Glutamatergic neuron (in vitro differentiated cells): ENCODE measurements around the gene TRPM3. TPM values are rescaled to one million over a fixed set of nuclear protein-coding genes. Genes with fewer than 3 reads are reported as not detected.

Source experiments
- DNase-seq: peaks from one replicate; pipeline ENCODE4 v3.0.0; 2022
- H3K27ac Mint-ChIP-seq: one replicate; pipeline ENCODE4 v1.8.0; 2020; ENCODE audit warnings: mild to moderate bottlenecking, mixed read lengths, inconsistent platforms; ENCODE audit not compliant: unreplicated experiment
- H3K27me3 Mint-ChIP-seq: one replicate; pipeline ENCODE4 v1.8.0; 2020; ENCODE audit warnings: mild to moderate bottlenecking, moderate library complexity, mixed read lengths, inconsistent platforms; ENCODE audit not compliant: unreplicated experiment
- H3K36me3 Mint-ChIP-seq: one replicate; pipeline ENCODE4 v1.8.0; 2020; ENCODE audit warnings: mild to moderate bottlenecking, mixed read lengths, inconsistent platforms; ENCODE audit not compliant: unreplicated experiment
- H3K4me1 Mint-ChIP-seq: one replicate; pipeline ENCODE4 v1.8.0; 2020; ENCODE audit warnings: mild to moderate bottlenecking, low read depth, mixed read lengths, inconsistent platforms; ENCODE audit not compliant: unreplicated experiment
- H3K4me3 Mint-ChIP-seq: one replicate; pipeline ENCODE4 v1.8.0; 2020; ENCODE audit warnings: mild to moderate bottlenecking, mixed read lengths, inconsistent platforms; ENCODE audit not compliant: unreplicated experiment
- H3K9me3 Mint-ChIP-seq: one replicate; pipeline ENCODE4 v1.8.0; 2020; ENCODE audit warnings: mild to moderate bottlenecking, moderate library complexity, mixed read lengths, inconsistent platforms; ENCODE audit not compliant: unreplicated experiment
- CTCF ChIP-seq: fragments of 200-600 bp; sonication (generic); IDR thresholded peaks from one replicate; pipeline ENCODE4 v1.5.0; 2021; ENCODE audit not compliant: partially characterized antibody, unreplicated experiment
- total RNA-seq: library from RNA; stranded (reverse); fragmentation: NEBNext Ultra II Directional; extraction: Animal tissue kit (Norgen Biotek cat#: 25700); gene quantifications from one replicate; pipeline ENCODE4 v1.2.1, GENCODE V29; 2021; ENCODE audit not compliant: unreplicated experiment

Gene TRPM3
- total RNA-seq, 1 donor from 2014 or later = 3.3 TPM

GRCh38 chr9:70499621-70500020, 621.8 kb downstream of the TRPM3 start:
- no peaks in the 10 kb centered on the region for H3K27me3 Mint-ChIP-seq

GRCh38 chr9:70498866-70499265, 622.6 kb downstream of the TRPM3 start:
- no peak for TF ChIP-seq CTCF
- peaks cover 5% of the 10 kb centered on the region for H3K36me3 Mint-ChIP-seq
- H3K27me3 Mint-ChIP-seq = no peaks in the 10 kb centered on the region
- H3K4me3 Mint-ChIP-seq = no peak overlapping the region
- no peak overlapping the region for H3K27ac Mint-ChIP-seq
- no peak for DNase-seq
- H3K4me1 Mint-ChIP-seq = peaks cover 4% of the 10 kb centered on the region
- H3K9me3 Mint-ChIP-seq = peaks cover 2% of the 10 kb centered on the region

More at GRCh38 chr9:70499621-70500020, 621.8 kb downstream of the TRPM3 start:
- no peak overlapping the region for H3K4me3 Mint-ChIP-seq
- no peak for DNase-seq
- no peaks in the 10 kb centered on the region for H3K4me1 Mint-ChIP-seq
- H3K27ac Mint-ChIP-seq = no peak overlapping the region
- no peaks in the 10 kb centered on the region for H3K36me3 Mint-ChIP-seq
- no peak for TF ChIP-seq CTCF
- H3K9me3 Mint-ChIP-seq = peaks cover 2% of the 10 kb centered on the region

GRCh38 chr9:70496244-70496643, 625.2 kb downstream of the TRPM3 start:
- no peak for DNase-seq
- TF ChIP-seq CTCF = no peak
- no peak overlapping the region for H3K27ac Mint-ChIP-seq
- no peaks in the 10 kb centered on the region for H3K27me3 Mint-ChIP-seq
- peaks cover 2% of the 10 kb centered on the region for H3K9me3 Mint-ChIP-seq
- peaks cover 5% of the 10 kb centered on the region for H3K36me3 Mint-ChIP-seq
- H3K4me3 Mint-ChIP-seq = no peak overlapping the region
- H3K4me1 Mint-ChIP-seq = peaks cover 8% of the 10 kb centered on the region

GRCh38 chr9:70495514-70495913, 625.9 kb downstream of the TRPM3 start:
- Mint-ChIP-seq H3K4me1 (peaks cover 10% of the 10 kb centered on the region), H3K36me3 (peaks cover 5% of the 10 kb centered on the region), H3K27me3 (no peaks in the 10 kb centered on the region), H3K27ac (no peak overlapping the region), H3K4me3 (no peak overlapping the region), H3K9me3 (peaks cover 2% of the 10 kb centered on the region)
- no peak for TF ChIP-seq CTCF
- no peak for DNase-seq

- Mint-ChIP-seq H3K27me3 (no peaks in the 10 kb centered on the region), H3K4me3 (peak overlapping the region; percentile 1), H3K27ac (no peak overlapping the region)
Measured at GRCh38 chr9:70494221-70494620, 627.2 kb downstream of the TRPM3 start.

More at GRCh38 chr9:70494221-70494620, 627.2 kb downstream of the TRPM3 start:
- DNase-seq = no peak
- Mint-ChIP-seq H3K36me3 (peaks cover 5% of the 10 kb centered on the region), H3K9me3 (peaks cover 2% of the 10 kb centered on the region), H3K4me1 (peaks cover 10% of the 10 kb centered on the region)
- no peak for TF ChIP-seq CTCF
